Psoas muscle (tissue), 8 donors: ENCODE measurements around the gene YWHAQ. TPM values are rescaled to one million over a fixed set of nuclear protein-coding genes. Genes with fewer than 3 reads are reported as not detected.

Experiments used
- ATAC-seq, 4 donors: fragments of 200-7000 bp; cut with Tn5 transposase; one replicate each; pipeline ENCODE4 v1.9.1; 2020; ENCODE audit warnings: moderate library complexity in 3 of 4, mild to moderate bottlenecking in 2 of 4
- DNase-seq, 2 donors: peaks; one replicate each; pipeline ENCODE4 v3.0.0-alpha.2; 2020
- H3K27ac ChIP-seq: fragments of 200-600 bp; one replicate; pipeline ENCODE4 v1.8.0; 2022
- H3K27me3 ChIP-seq, 3 donors: fragments of 200-600 bp in 1 of 3; one replicate each; pipeline versions ENCODE4 v1.6.1 to v1.8.0; 2013 to 2022; ENCODE audit warnings: low read length in 2 of 3, mild to moderate bottlenecking in 2 of 3, moderate library complexity in 1 of 3; ENCODE audit not compliant: insufficient read depth in 3 of 3
- H3K36me3 ChIP-seq, 2 donors: fragments of 200-600 bp in 1 of 2; one replicate each; pipeline versions ENCODE4 v1.6.1 to v1.8.0; 2013 to 2022; ENCODE audit warnings: low read depth in 1 of 2, mild to moderate bottlenecking in 1 of 2, moderate library complexity in 1 of 2; ENCODE audit not compliant: insufficient read depth in 1 of 2
- H3K4me1 ChIP-seq: fragments of 200-600 bp; one replicate; pipeline ENCODE4 v1.8.0; 2022
- H3K4me3 ChIP-seq: fragments of 200-600 bp; one replicate; pipeline ENCODE4 v1.8.0; 2022; ENCODE audit warnings: mild to moderate bottlenecking
- H3K9me3 ChIP-seq: fragments of 200-600 bp; one replicate; pipeline ENCODE4 v1.8.0; 2022
- WGBS, 3 donors: extraction: QIAGEN DNeasy Blood & Tissue Kit; methylation state at CpG; one replicate each; pipeline versions ENCODE4 v1.1.6 to v1.1.7; 2013; 5-methylcytosine and 5-hydroxymethylcytosine counted together
- intact Hi-C, 2 donors: fragments of 100-400 bp; cut with DNase I; formaldehyde crosslinking; loops; one replicate each; pipeline versions ENCODE4 v1.11.0 to v1.14.2; 2022
- polyA plus RNA-seq, 3 donors: library from polyadenylated mRNA; stranded (reverse); fragments of 200-250 nt; gene quantifications; one replicate each; pipeline ENCODE4 v1.2.3, GENCODE V29; 2013
- total RNA-seq, 4 donors: library from RNA; stranded (reverse); fragmentation: NEBNext Ultra II Directional in 2 of 4; extraction: Animal tissue kit (Norgen Biotek cat#: 25700) in 2 of 4; gene quantifications; one replicate each; pipeline versions ENCODE4 v1.2.1 to v1.2.4, GENCODE V29; 2021 to 2023
- TF ChIP-seq, protein P1 (sequence below): fragments of 200-600 bp; IDR thresholded peaks from one replicate; pipeline ENCODE4 v1.8.0; 2022; ENCODE audit warnings: antibody characterized with exemption
- donor health status: healthy with polysubstance abuse.
- donor health status: DM: no; HTN: no; CAD: no; lungs with moderate emphysema.
- donor health status: Bipolar disorder and iron deficiency.
- donor health status: healthy.
- donor health status: DM: yes; HTN: yes; CAD: no.
- donor health status: DM: no; HTN: no; CAD: no.
- donor health status: DM: no; HTN: no; CAD: no.
- donor health status: DM: yes; HTN: yes; CAD: no.

The YWHAQ gene
- total and polyA plus RNA-seq, 7 donors, result 41.5 to 74.7 (median 57.3) TPM

GRCh38 chr2:9545502-9545901 lies 85.3 kb downstream of the YWHAQ start:
- 64 to 89% (median 79%) methylated on average over 5 of the region's 5 CpGs for WGBS, 3 donors
- TF ChIP-seq, protein P1, sequence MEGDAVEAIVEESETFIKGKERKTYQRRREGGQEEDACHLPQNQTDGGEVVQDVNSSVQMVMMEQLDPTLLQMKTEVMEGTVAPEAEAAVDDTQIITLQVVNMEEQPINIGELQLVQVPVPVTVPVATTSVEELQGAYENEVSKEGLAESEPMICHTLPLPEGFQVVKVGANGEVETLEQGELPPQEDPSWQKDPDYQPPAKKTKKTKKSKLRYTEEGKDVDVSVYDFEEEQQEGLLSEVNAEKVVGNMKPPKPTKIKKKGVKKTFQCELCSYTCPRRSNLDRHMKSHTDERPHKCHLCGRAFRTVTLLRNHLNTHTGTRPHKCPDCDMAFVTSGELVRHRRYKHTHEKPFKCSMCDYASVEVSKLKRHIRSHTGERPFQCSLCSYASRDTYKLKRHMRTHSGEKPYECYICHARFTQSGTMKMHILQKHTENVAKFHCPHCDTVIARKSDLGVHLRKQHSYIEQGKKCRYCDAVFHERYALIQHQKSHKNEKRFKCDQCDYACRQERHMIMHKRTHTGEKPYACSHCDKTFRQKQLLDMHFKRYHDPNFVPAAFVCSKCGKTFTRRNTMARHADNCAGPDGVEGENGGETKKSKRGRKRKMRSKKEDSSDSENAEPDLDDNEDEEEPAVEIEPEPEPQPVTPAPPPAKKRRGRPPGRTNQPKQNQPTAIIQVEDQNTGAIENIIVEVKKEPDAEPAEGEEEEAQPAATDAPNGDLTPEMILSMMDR, result no peak
- H3K4me1 ChIP-seq, result peaks cover 37% of the 10 kb centered on the region

DNA sequence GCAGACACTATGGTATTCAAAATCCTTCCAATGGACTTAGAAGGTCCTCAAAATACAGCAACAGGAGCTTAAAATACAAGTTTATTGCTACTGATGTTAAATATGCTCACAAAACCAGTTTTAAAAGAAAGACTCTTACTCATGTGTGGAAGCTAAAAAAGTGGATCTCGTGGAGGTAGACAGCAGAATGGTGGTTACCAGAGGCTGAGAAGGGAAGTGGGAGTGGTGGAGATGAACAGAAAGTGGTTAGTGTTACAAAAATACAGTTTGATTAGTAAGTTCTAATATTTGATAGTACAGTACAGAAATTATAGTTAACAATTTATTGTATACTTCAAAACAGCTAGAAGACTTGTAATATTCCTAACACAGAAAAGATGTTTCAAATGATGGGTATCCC lies 87.2 kb downstream of the YWHAQ start:
- peaks cover 0 to 24% of the 10 kb centered on the region in 2 donors for H3K36me3 ChIP-seq
- H3K9me3 ChIP-seq, result no peaks in the 10 kb centered on the region
- peaks cover 20% of the 10 kb centered on the region for H3K4me1 ChIP-seq
- H3K27me3 ChIP-seq, result no peaks in the 10 kb centered on the region
- 30 to 86% (median 62%) methylated on average over 1 of the region's 1 CpG for WGBS, 3 donors
- no peak overlapping the region for H3K4me3 ChIP-seq
- no peak for DNase-seq
- no peak overlapping the region for H3K27ac ChIP-seq
- TF ChIP-seq, protein P1, result no peak
- no peak for ATAC-seq
- intact Hi-C loops, result no loop called here

More at GRCh38 chr2:9545502-9545901, 85.3 kb downstream of the YWHAQ start:
- no peak overlapping the region for H3K27ac ChIP-seq
- intact Hi-C loops, result no loop called here
- no peaks in the 10 kb centered on the region for H3K9me3 ChIP-seq
- H3K36me3 ChIP-seq, result peaks cover 0 to 24% of the 10 kb centered on the region in 2 donors
- no peaks in the 10 kb centered on the region for H3K27me3 ChIP-seq
- no peak for ATAC-seq
- no peak overlapping the region for H3K4me3 ChIP-seq
- DNase-seq, result no peak

GRCh38 chr2:9539531-9539930 lies 91.3 kb downstream of the YWHAQ start:
- Histone ChIP-seq H3K4me3 (no peak overlapping the region), H3K27me3 (no peaks in the 10 kb centered on the region), H3K27ac (no peak overlapping the region), H3K36me3 (peaks cover 0 to 46% of the 10 kb centered on the region in 2 donors), H3K4me1 (peaks cover under 1% of the 10 kb centered on the region), H3K9me3 (no peaks in the 10 kb centered on the region)
- TF ChIP-seq, protein P1, result no peak
- ATAC-seq (no peak), DNase-seq (no peak)
- 64 to 72% (median 71%) methylated on average over 5 of the region's 5 CpGs for WGBS, 3 donors
- intact Hi-C loops, result no loop called here

GRCh38 chr2:9538000-9538507 lies 92.7 kb downstream of the YWHAQ start:
- peak overlapping the region; percentile 7 for H3K27ac ChIP-seq
- ATAC-seq (peak in 3 of 4 donors; percentile 36 to 53 (median 37)), DNase-seq (no peak)
- intact Hi-C loops, result no loop called here
- no peaks in the 10 kb centered on the region for H3K27me3 ChIP-seq
- no peaks in the 10 kb centered on the region for H3K9me3 ChIP-seq
- 40 to 47% (median 41%) methylated on average over 2 of the region's 2 CpGs for WGBS, 3 donors
- H3K36me3 ChIP-seq, result peaks cover 0 to 61% of the 10 kb centered on the region in 2 donors
- H3K4me1 ChIP-seq, result no peaks in the 10 kb centered on the region
- H3K4me3 ChIP-seq, result no peak overlapping the region
- TF ChIP-seq, protein P1, result no peak

DNA sequence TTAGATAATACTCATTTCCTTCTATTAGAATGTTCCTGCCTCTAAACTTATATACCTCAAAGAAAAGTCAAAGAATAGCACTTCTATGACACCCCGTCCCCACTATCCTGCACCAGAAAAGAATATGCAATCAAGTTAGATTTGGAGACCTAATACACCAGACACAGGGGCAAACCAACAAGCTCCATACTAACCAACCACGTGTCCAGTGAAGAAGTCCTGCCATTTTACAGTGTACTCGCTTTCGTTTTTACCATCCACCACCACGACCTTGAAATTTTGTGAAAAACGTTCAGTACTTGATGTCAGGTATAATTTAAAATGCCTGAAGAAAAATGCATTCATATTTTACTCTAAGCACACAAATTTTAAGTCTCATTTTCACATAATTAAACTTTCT lies 94.3 kb downstream of the YWHAQ start:
- Histone ChIP-seq H3K9me3 (no peaks in the 10 kb centered on the region), H3K4me1 (no peaks in the 10 kb centered on the region), H3K4me3 (no peak overlapping the region), H3K27ac (no peak overlapping the region), H3K27me3 (no peaks in the 10 kb centered on the region), H3K36me3 (peaks cover 0 to 61% of the 10 kb centered on the region in 2 donors)
- intact Hi-C loops, result no loop called here
- WGBS, 3 donors, result 86 to 91% (median 90%) methylated on average over 6 of the region's 6 CpGs
- TF ChIP-seq, protein P1, result no peak
- ATAC-seq (no peak), DNase-seq (no peak)
